H1 (cell line): ENCODE data around the gene NLRP12. TPM values are rescaled to one million over a fixed set of nuclear protein-coding genes. Genes with fewer than 3 reads are reported as not detected.
"Not testable (repeated sequence)": the region's sequence is repeated elsewhere in the genome, so short reads cannot be mapped to it uniquely, and the experiment has no call there.

Source experiments
- CTCF ChIA-PET: fragments of 300-600 bp; sonication (Branson Sonifier 250); formaldehyde crosslinking; loops from one replicate; lab custom pipeline; 2021; ENCODE audit not compliant: partially characterized antibody; lab: Charles Lee
- POLR2A ChIA-PET: fragments of 300-600 bp; sonication (Branson Sonifier 250); formaldehyde crosslinking; loops from one replicate; lab custom pipeline; 2021; ENCODE audit warnings: inconsistent platforms; ENCODE audit not compliant: partially characterized antibody; lab: Charles Lee
- DNase-seq, 2 experiments: peaks; one replicate each; pipeline versions ENCODE4 v3.0.0 to v3.0.0-alpha.2; 2010 to 2022; ENCODE audit warnings: low spot score in 2 of 2, low read depth in 1 of 2, mixed read lengths in 1 of 2
- FAIRE-seq: peaks from 2 replicates; lab custom pipeline; 2011; peaks lifted over from hg19 to GRCh38; lab: Jason Lieb, UNC
- H2AFZ ChIP-seq: 2 replicates; pipeline ENCODE4 v1.8.1; 2012; ENCODE audit warnings: low read length, inconsistent platforms
- H2AK5ac ChIP-seq: 2 replicates; pipeline ENCODE4 v1.6.1; 2013; ENCODE audit warnings: low read depth, low read length
- H2BK120ac ChIP-seq: replicated peaks from 2 replicates; pipeline ENCODE3; 2013; ENCODE audit warnings: low read depth, low read length, inconsistent platforms
- H2BK12ac ChIP-seq: 2 replicates; pipeline ENCODE4 v1.6.1; 2013; ENCODE audit warnings: low read depth, low read length
- H2BK15ac ChIP-seq: 2 replicates; pipeline ENCODE4 v1.6.1; 2013; ENCODE audit warnings: low read length
- H2BK20ac ChIP-seq: 2 replicates; pipeline ENCODE4 v1.6.1; 2013; ENCODE audit warnings: low read length
- H2BK5ac ChIP-seq: 2 replicates; pipeline ENCODE4 v1.6.1; 2013; ENCODE audit warnings: low read depth, low read length
- H3K14ac ChIP-seq: 2 replicates; pipeline ENCODE4 v1.6.1; 2013; ENCODE audit warnings: inconsistent platforms; ENCODE audit not compliant: insufficient read length
- H3K18ac ChIP-seq: 2 replicates; pipeline ENCODE4 v1.6.1; 2013; ENCODE audit warnings: low read length; ENCODE audit errors: extremely low read depth
- H3K23ac ChIP-seq: 2 replicates; pipeline ENCODE4 v1.6.1; 2013; ENCODE audit warnings: inconsistent platforms; ENCODE audit not compliant: insufficient read length
- H3K23me2 ChIP-seq: 2 replicates; pipeline ENCODE4 v1.6.1; 2013; ENCODE audit warnings: low read depth, low read length
- H3K27ac ChIP-seq: 2 replicates; pipeline ENCODE4 v1.6.1; 2011; ENCODE audit warnings: low read depth, low read length, inconsistent platforms
- H3K27me3 ChIP-seq, 4 experiments: replicated peaks in 1 of 4; 1 replicate in 1 of 4; 2 replicates in 3 of 4; pipeline versions ENCODE4 v1.6.1 to v1.8.1; 2011 to 2013; ENCODE audit warnings: low read length in 3 of 4, mild to moderate bottlenecking in 3 of 4, inconsistent platforms in 2 of 4, mixed read lengths in 2 of 4, moderate library complexity in 1 of 4; ENCODE audit not compliant: control insufficient read depth in 3 of 4, insufficient read depth in 3 of 4; ENCODE audit errors: extremely low read depth in 1 of 4
- H3K36me3 ChIP-seq, 4 experiments: 2 replicates each; pipeline versions ENCODE4 v1.6.1 to v1.8.1; 2011 to 2013; ENCODE audit warnings: mild to moderate bottlenecking in 4 of 4, low read length in 3 of 4, moderate library complexity in 2 of 4, control low read depth in 1 of 4, inconsistent platforms in 1 of 4; ENCODE audit not compliant: insufficient read depth in 4 of 4, control insufficient read depth in 2 of 4
- H3K4ac ChIP-seq: replicated peaks from 2 replicates; pipeline ENCODE3; 2013; ENCODE audit warnings: low read length, low read depth, mixed read lengths, inconsistent platforms; ENCODE audit not compliant: insufficient read length
- H3K4me1 ChIP-seq, 4 experiments: replicated peaks in 1 of 4; 1 replicate in 1 of 4; 2 replicates in 3 of 4; pipeline versions ENCODE4 v1.6.1 to v1.8.1; 2011 to 2013; ENCODE audit warnings: low read length in 3 of 4, inconsistent platforms in 2 of 4, mixed read lengths in 1 of 4; ENCODE audit not compliant: insufficient read depth in 4 of 4, control insufficient read depth in 3 of 4
- H3K4me2 ChIP-seq, 2 experiments: 2 replicates each; pipeline versions ENCODE4 v1.6.1 to v1.8.1; 2011 to 2013; ENCODE audit warnings: low read depth in 2 of 2, low read length in 2 of 2, control low read depth in 1 of 2, inconsistent platforms in 1 of 2, mild to moderate bottlenecking in 1 of 2; ENCODE audit not compliant: insufficient read depth in 1 of 2
- H3K4me3 ChIP-seq, 4 experiments: fragments of 200-600, 300-600 bp in 1 of 4; sonication (generic), shearing (Covaris generic), sonication (Bioruptor Twin) in 1 of 4; 2 replicates each; pipeline versions ENCODE4 v1.5.1 to v1.8.1; 2011 to 2016; ENCODE audit warnings: low read length in 4 of 4, low read depth in 3 of 4, control low read depth in 2 of 4, inconsistent platforms in 2 of 4, mild to moderate bottlenecking in 2 of 4, mixed read lengths in 1 of 4, moderate library complexity in 1 of 4; ENCODE audit not compliant: insufficient read depth in 2 of 4; ENCODE audit errors: extremely low read depth in 1 of 4
- H3K56ac ChIP-seq: replicated peaks from 2 replicates; pipeline ENCODE3; 2013; ENCODE audit warnings: low read depth, mild to moderate bottlenecking, mixed read lengths, low read length, inconsistent platforms; ENCODE audit not compliant: insufficient read length
- H3K79me1 ChIP-seq: 2 replicates; pipeline ENCODE4 v1.6.1; 2013; ENCODE audit warnings: low read depth, low read length, control low read depth
- H3K79me2 ChIP-seq, 2 experiments: 2 replicates each; pipeline versions ENCODE4 v1.6.1 to v1.8.1; 2012 to 2013; ENCODE audit warnings: low read length in 2 of 2, mild to moderate bottlenecking in 2 of 2, inconsistent platforms in 1 of 2; ENCODE audit not compliant: insufficient read depth in 2 of 2, control insufficient read depth in 1 of 2
- H3K9ac ChIP-seq, 4 experiments: replicated peaks in 1 of 4; 1 replicate in 1 of 4; 2 replicates in 3 of 4; pipeline versions ENCODE4 v1.6.1 to v1.8.1; 2011 to 2013; ENCODE audit warnings: low read depth in 3 of 4, low read length in 3 of 4, control low read depth in 2 of 4, mild to moderate bottlenecking in 2 of 4, moderate library complexity in 2 of 4, inconsistent platforms in 1 of 4; ENCODE audit errors: extremely low read depth in 1 of 4
- H3K9me3 ChIP-seq, 2 experiments: 2 replicates each; pipeline versions ENCODE4 v1.6.1 to v1.8.1; 2012 to 2013; ENCODE audit warnings: mild to moderate bottlenecking in 2 of 2, moderate library complexity in 2 of 2, control low read depth in 1 of 2, inconsistent platforms in 1 of 2, low read depth in 1 of 2, low read length in 1 of 2, mixed read lengths in 1 of 2; ENCODE audit not compliant: insufficient read depth in 2 of 2
- H4K20me1 ChIP-seq, 2 experiments: replicated peaks in 1 of 2; 2 replicates each; pipeline versions ENCODE3 to v1.8.1; 2011 to 2013; ENCODE audit warnings: inconsistent platforms in 2 of 2, low read length in 2 of 2, mild to moderate bottlenecking in 1 of 2; ENCODE audit not compliant: insufficient read depth in 2 of 2, control insufficient read depth in 1 of 2
- H4K5ac ChIP-seq: 2 replicates; pipeline ENCODE4 v1.6.1; 2013; ENCODE audit warnings: low read length, low read depth, mixed read lengths, inconsistent platforms; ENCODE audit not compliant: insufficient read length
- H4K8ac ChIP-seq: 2 replicates; pipeline ENCODE4 v1.8.0; 2013; ENCODE audit warnings: mild to moderate bottlenecking, moderate library complexity, low read length, inconsistent platforms; ENCODE audit not compliant: insufficient read depth; ENCODE audit errors: extremely low read depth
- H4K91ac ChIP-seq: replicated peaks from 2 replicates; pipeline ENCODE3; 2013; ENCODE audit warnings: low read length, mixed read lengths, inconsistent platforms; ENCODE audit not compliant: insufficient read length
- POLR2A ChIP-seq, 2 experiments: IDR thresholded peaks; 1 replicate in 1 of 2; 2 replicates in 1 of 2; pipeline ENCODE4 v1.6.1; 2011; ENCODE audit warnings: low read depth in 2 of 2, low read length in 2 of 2, mild to moderate bottlenecking in 2 of 2; ENCODE audit errors: control extremely low read depth in 1 of 2
- WGBS, 2 experiments: shearing (Covaris generic) in 1 of 2; methylation state at CpG; one replicate each; pipeline versions ENCODE4 v1.1.6 to v1.1.7; 2013 to 2015; ENCODE audit warnings: low lambda C conversion rate in 2 of 2, mixed read lengths in 2 of 2, inconsistent platforms in 1 of 2, low coverage in 1 of 2, missing lambda C conversion rate in 1 of 2; ENCODE audit not compliant: insufficient replicate concordance in 2 of 2, insufficient coverage in 1 of 2, insufficient read length in 1 of 2; ENCODE audit errors: extremely low coverage in 1 of 2, missing lambda C conversion rate in 1 of 2; 5-methylcytosine and 5-hydroxymethylcytosine counted together
- polyA plus RNA-seq, 7 experiments: library from polyadenylated mRNA; depleted of rRNA in 3 of 7; stranded (reverse) in 5 of 7; unstranded in 2 of 7; fragments of >200 nt in 5 of 7; fragments of 200-250 nt in 2 of 7; gene quantifications; 1 replicate in 5 of 7; 2 replicates in 1 of 7; 4 replicates in 1 of 7; pipeline versions ENCODE4 v1.2.1 to v1.2.3, GENCODE V29; 2011 to 2013; ENCODE audit warnings: missing spikeins in 2 of 7, mixed read lengths in 2 of 7
- total RNA-seq: library from RNA; stranded (reverse); fragmentation: NEBNext Ultra II Directional; extraction: Animal tissue kit (Norgen Biotek cat#: 25700); gene quantifications from 2 replicates; pipeline ENCODE4 v1.2.1, GENCODE V29; 2021

Gene NLRP12
- total and polyA plus RNA-seq, 2 of the 8 experiments (the other 6 are each of a cell fraction or from before 2014, with no cell fraction given) = 1.0 to 1.8 TPM

DNA sequence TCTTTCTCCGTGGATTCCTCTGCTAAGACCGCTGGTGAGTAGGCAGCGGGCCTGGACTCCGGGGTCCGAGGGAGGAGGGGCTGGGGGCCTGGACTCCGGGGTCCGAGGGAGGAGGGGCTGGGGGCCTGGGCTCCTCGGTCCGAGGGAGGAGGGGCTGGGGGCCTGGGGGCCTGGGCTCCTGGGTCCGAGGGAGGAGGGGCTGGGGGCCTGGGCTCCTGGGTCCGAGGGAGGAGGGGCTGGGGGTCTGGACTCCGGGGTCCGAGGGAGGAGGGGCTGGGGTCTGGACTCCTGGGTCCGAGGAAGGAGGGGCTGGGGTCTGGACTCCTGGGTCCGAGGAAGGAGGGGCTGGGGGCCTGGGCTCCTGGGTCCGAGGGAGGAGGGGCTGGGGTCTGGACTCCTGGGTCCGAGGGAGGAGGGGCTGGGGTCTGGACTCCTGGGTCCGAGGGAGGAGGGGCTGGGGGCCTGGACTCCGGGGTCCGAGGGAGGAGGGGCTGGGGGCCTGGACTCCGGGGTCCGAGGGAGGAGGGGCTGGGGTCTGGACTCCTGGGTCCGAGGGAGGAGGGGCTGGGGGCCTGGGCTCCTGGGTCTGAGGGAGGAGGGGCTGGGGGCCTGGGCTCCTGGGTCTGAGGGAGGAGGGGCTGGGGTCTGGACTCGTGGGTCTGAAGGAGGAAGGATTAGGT is 45.8 kb upstream of the NLRP12 start:
- Histone ChIP-seq H3K4me2 (peak overlapping the region; percentile 87 to 94), H2BK12ac (peak overlapping the region; percentile 94), H4K5ac (peak overlapping the region; percentile 24), H3K27ac (peak overlapping the region; percentile 71), H3K4me1 (peaks cover 0 to 13% (median 8%) of the 10 kb centered on the region in 4 experiments; a peak in 6 of 7 replicates), H3K18ac (peak overlapping the region; percentile 64; the same call in 1 of the 2 replicates), H3K9ac (peak overlapping the region in 3 of 4 experiments; percentile 76 to 95 (median 94); a peak in 6 of 7 replicates), H3K23me2 (peaks cover 16% of the 10 kb centered on the region; the same call in 1 of the 2 replicates), H4K8ac (peak overlapping the region; percentile 96; the same call in 1 of the 2 replicates), H3K36me3 (peaks cover 7 to 19% (median 14%) of the 10 kb centered on the region in 4 experiments; a peak in 6 of 8 replicates), H3K4me3 (peak overlapping the region; percentile 69 to 94 (median 79)), H3K79me2 (peaks cover 0 to 17% of the 10 kb centered on the region in 2 experiments; a peak in 1 of 4 replicates), H2BK5ac (peak overlapping the region; percentile 78; the same call in 1 of the 2 replicates), H2AK5ac (0 out of 2 replicates have a peak overlapping the region, but pooled peaks have one; percentile 40)
- not testable (repeated sequence) for H2AFZ ChIP-seq, H2BK15ac ChIP-seq, H3K79me1 ChIP-seq, H4K20me1 ChIP-seq, H3K14ac ChIP-seq, DNase-seq, FAIRE-seq, H3K4ac ChIP-seq, H3K23ac ChIP-seq, H3K27me3 ChIP-seq, H3K9me3 ChIP-seq, H4K91ac ChIP-seq, H3K56ac ChIP-seq, H2BK20ac ChIP-seq, H2BK120ac ChIP-seq
- ChIA-PET POLR2A (interaction anchor here (1.1 to 4.1 kb wide), 7 partner anchors 8 to 72 kb away, joined by 3 to 46 read pairs (median 6); partner anchors contain the start of gene PRKCG), CTCF (interaction anchor here (0.8 to 3.6 kb wide), 4 partner anchors 12 to 72 kb away, joined by 5 to 12 read pairs (median 8); partner anchors contain the start of gene PRKCG)
- TF ChIP-seq POLR2A (IDR thresholded peaks at IDR 0.05; ENCODE audit: control extremely low read depth in 1 of 2, low read depth in 2 of 2, low read length in 2 of 2) = peak in 1 of 2 experiments; percentile 9; a peak in 1 of 3 replicates
- no CpG with 5 or more reads among the region's 24 CpGs for WGBS, 2 experiments
